ENCODE data around the gene EIF3D.

The EIF3D gene

DNA sequence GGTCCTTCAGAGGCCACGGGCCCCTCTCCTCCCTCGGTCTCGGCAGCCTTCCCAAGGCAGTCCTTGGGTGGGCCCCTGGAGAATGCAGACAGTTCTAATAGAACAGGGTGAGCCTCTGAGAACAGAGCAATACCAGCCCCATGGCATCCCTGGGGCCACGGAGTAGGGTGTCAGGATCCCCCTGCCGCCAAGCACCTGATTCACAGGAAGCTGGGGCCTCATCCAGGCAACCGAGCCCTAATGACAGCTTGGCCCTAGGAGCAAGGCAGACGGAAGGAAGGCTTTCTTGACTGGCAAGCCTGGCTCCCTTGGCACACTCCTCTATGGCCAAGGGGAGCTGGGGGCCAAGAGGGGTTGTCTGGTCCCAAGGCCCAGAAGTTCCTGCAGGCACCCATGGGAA lies 62.7 kb downstream of the EIF3D start:
- no peak for DNase-seq (ENCODE audit: low read depth in 2 of 2)

DNA sequence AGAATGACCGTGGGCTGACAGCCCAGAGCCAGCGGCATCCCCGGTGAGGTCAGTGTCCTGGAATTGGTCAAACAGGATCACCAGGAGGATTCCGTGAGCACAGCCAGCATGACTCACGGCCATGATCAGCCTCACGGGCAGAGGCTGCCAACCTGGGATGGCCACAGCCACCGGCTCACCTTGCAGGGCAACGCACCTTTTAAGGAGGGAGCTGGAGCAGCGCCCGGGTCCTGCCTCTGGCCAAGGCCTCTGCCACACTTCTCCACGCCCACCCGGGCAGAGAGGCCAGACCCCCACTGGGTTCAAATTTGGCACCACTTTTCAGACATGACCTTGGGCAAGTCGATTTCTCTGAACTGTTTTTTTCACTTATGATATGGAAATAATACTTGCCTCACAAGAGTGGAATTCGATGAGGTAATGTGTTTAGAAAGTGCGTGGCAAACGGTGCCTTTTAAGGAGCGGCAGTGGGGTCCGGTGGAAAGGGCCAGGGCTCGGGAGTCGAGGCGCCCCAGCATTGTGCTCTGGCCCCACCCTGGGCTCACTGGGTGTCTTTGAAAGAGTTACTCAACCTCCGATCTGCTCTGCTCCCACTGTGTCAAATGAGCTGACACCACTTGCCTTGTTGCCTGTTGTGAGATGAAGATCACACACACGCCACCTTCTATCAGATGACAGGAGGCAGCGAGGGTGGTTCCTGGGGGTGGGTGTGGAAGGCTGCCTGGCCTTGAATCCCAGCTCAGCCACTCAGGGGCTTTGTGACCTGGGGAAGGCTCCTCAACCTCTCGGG lies 63.5 kb downstream of the EIF3D start:
- no peak for DNase-seq (ENCODE audit: low read depth in 2 of 2)

DNA sequence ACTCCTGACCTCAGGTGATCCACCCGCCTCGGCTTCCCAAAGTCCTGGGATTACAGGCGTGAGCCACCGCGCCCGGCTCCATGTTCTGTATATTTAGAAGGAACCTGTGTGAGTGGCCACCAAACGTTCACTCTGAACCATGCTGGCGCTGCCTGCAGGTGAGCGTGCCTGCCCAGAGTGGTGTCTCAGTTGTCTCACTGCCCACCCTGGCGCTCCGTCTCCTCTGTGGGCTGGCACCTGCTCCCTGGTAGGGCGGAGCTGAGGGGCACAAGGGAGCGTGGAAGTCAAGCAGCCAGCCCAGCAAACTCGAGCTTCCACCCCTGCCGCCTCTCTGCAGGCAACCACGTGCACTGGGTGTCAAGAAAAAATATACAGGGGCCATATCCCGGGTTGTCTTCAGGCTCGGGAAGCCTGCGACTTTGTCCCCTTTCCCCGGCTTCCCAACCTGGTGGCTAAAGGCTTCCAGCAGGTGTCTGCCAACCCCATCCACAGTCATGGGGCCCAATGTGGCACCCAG lies 64.2 kb downstream of the EIF3D start:
- no peak for DNase-seq (ENCODE audit: low read depth in 2 of 2)

DNA sequence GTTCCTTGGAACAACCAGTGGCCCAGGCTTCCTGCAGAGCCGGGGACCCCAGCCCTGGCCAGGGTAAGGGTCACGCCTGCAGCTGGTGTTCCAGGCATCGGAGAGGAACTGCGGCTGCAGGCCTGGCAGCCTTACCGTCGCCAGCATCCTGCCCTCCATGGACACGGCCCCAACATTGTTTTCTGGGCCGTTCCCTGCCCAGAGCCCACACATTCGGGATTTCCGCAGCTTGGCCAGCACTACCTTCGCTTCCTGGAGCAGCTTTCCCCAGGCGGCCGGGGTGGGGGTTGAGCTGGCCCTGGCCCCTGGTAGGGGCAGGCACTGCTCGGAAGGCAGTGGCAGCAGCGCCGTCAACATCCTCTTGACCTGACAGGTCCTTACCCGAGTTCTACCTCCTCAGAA lies 65.2 kb downstream of the EIF3D start:
- DNase-seq (ENCODE audit: low read depth in 2 of 2): no peak

DNA sequence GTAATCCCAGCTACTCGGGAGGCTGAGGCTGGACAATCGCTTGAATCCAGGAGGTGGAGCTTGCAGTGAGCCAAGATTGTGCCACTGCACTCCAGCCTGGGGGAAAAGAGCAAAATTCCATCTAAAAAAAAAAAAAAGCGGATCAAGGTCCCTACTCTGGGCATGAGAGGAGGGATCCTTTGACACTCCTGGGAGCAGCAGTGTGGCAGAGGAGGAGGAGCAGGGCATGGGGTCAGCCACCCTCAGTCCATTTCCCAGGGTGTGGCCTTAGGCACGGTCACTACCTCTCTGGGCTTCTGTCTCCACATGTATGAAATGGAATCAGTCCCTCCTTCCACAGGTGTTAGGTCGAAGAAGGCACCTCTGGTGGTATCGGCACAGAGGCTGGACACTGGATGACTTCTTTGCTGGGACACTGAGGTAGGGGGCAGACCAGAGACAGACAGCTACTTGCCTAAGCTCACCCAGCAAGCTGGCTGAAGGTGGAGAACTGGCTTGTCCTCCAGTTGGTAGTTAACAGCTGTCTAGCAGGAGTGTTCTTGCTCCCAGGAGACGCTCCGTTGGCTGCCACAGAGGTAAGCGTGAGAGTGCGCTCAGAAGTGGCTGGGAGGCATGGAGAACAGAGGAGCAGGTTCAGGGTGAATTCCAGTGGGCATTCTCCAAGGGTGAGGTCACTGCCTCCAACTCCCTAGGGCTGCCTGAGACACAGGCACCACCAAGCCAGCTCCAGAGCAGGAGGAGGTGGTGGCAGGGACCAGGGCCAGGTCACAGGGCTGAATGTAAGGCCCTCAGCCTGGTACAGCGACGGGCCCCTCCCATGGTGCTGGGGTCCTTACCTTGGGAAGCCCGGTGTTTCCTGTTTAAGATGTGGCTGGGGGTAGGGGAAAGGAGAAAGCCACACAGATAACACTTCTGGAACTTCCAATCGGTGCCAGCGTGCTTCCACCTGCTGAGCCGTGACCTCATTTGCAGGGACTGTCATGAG lies 67.0 kb downstream of the EIF3D start:
- no peak for DNase-seq (ENCODE audit: low read depth in 2 of 2)

Data from stimulated activated CD8-positive, alpha-beta memory T cell treated with anti-CD3 and anti-CD28 coated beads, Interleukin-7, amount 100 ng/mL, for 1 hour (primary cell).